HG02623 (cell line): ENCODE data around the gene GNB1.
"Not testable (repeated sequence)": the region's sequence is repeated elsewhere in the genome, so short reads cannot be mapped to it uniquely, and the experiment has no call there.

Source experiments
- ATAC-seq: cut with Tn5 transposase; IDR thresholded peaks from one replicate; pipeline ENCODE4 v1.9.1; 2021; ENCODE audit warnings: moderate library complexity; ENCODE audit not compliant: unreplicated experiment

GNB1 gene

GRCh38 chr1:1861761-1862310 lies 29.1 kb downstream of the GNB1 start:
- ATAC-seq: not testable (repeated sequence)

DNA sequence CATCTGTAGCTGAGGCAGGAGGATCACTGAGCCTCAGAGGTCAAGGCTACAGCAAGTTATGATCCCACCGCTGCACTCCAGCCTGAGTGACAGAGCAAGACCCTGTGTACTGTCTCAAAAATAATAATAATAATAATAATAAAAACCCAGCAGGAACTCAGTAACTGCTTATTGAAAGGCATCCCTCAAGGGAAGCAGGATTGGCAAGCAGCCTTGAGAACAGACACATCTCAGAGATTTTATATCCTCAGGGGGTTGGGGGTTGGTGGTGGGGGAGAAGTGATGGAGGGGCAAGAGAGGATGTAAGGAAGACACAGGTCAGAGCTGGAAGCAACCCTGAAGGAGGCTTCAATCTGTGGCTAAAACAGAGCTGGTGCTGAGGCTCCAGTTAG lies 29.6 kb downstream of the GNB1 start:
- no peak for ATAC-seq

GRCh38 chr1:1859970-1860697 lies 30.8 kb downstream of the GNB1 start:
- ATAC-seq: not testable (repeated sequence)

DNA sequence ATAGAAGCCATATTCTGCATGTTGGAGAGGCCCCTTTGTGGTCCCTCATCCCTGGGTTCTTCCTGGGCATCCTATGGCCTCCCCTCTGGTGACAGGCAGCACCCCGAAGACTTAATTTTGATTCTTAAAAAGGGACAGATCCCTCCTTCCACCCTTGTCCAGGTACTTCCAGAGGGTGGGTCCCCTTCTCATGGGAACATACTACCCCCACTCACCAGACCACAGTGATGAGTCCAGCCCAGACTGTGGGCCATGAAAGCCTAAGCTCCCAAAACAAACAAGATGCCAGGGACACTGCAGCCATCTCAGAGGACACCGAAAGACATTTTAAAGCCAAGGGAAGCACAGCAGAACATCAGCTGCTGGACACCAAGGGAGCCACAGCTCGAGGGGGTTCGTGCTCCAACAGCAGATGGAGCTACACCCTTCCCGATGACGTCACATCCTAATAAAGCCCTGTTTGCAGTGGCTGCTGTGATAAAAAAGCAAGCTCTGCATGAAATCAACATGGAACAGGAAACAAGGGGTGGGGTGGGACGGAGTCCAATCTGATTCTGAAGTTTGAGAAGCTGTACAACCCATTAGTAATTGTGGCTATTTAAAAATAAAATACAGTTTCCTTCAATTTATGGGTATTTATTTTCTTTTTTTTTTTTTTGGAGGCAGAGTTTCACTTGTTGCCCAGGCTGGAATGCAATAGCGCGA lies 32.4 kb downstream of the GNB1 start:
- ATAC-seq: no peak

- no peak for ATAC-seq
These were observed 33.7 kb downstream of the GNB1 start for GRCh38 chr1:1857096-1857703.

DNA sequence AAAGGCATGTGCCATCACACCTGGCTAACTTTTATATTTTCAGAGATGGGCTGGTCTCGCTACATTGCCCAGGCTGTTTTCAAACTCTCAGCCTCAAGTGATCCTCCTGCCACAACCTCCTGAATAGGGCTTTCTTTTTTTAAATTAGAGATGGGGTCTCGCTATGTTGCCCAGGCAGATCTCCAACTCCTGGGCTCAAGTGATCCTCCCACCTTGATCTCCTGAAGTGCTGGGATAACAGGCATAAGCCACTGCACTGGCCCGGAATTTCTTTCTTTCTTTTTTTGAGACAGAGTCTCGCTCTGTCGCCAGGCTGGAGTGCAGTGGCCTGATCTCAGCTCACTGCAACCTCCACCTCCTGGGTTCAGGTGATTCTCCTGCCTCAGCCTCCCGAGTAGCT lies 34.7 kb downstream of the GNB1 start:
- ATAC-seq: not testable (repeated sequence)

DNA sequence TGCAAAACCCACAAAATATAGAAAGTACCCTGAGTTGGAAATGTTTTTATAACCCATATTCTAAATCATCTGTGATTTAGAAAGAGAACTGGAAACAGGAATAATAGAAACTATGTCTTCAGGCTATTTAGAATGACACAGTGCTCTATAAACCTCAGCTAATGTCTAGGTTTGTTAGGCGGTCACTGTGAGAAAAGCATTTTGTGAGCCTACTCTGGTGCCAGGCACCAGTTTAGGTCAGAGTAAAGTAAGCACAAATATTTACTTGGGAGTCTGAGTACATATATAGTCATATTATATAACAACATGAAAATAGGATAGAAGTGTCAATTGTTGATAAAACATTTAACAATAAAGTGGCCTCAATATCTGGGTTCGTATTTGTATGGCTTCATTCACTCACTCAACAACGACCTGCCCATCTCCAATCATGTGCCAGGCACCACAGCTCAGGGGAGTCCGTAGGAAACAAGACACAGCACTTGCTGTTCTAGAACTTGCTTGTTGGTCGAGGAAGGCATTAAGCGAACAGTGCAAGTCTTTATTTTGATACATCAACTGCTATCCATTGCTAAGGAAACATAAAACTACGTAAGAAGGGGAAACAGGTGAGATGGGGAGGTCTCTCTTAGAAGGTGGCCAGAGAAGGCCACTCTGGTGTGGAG lies 37.2 kb downstream of the GNB1 start:
- no peak for ATAC-seq

GRCh38 chr1:1852619-1853414 lies 38.1 kb downstream of the GNB1 start:
- ATAC-seq: no peak

- no peak for ATAC-seq
These were observed 43.0 kb downstream of the GNB1 start for GRCh38 chr1:1847890-1848289.

GRCh38 chr1:1847061-1847850 lies 43.6 kb downstream of the GNB1 start:
- no peak for ATAC-seq

GRCh38 chr1:1846386-1846918 lies 44.4 kb downstream of the GNB1 start:
- no peak for ATAC-seq

GRCh38 chr1:1842360-1843146 lies 48.3 kb downstream of the GNB1 start:
- ATAC-seq: no peak

GRCh38 chr1:1841575-1841995 lies 49.3 kb downstream of the GNB1 start:
- ATAC-seq: no peak

GRCh38 chr1:1839311-1839965 lies 51.4 kb downstream of the GNB1 start:
- no peak for ATAC-seq

DNA sequence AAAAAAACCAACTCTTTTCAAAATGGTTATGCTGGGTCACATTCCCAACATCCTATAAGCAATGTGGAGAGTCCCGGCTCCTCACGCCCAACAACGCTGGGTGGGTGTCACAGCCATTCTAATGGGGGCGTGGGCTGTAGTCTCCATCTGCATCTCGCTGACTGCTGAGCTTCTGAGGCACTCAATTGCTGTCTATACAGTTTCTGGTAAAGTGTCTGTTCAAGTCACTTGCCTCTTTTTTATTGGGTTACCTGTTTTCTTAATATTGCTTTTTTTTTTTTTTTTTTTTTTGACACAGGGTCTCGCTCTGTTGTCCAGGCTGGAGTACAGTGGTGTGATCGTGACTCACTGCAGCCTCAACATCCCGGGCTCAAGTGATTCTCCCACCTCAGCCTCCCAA lies 54.8 kb downstream of the GNB1 start:
- ATAC-seq: no peak

DNA sequence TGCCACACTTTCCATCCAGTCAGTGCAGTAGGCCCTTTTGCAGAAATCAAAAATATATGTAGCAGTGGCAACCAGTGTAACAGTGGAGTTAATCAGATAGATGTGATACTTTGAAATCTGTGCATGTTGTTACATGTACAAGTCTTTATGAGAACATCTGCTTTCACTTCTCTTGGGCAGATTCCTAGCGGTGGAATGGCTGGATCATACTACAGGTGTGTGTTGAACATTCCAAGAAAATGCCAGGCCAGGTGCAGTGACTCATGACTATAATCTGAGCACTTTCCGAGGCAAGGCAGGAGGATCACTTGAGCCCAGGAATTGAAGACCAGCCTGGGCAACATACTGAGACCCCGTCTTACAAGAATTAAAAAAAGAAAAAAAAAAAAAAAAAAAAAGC lies 55.3 kb downstream of the GNB1 start:
- ATAC-seq: no peak

- ATAC-seq: no peak
These were observed 57.0 kb downstream of the GNB1 start for GRCh38 chr1:1833916-1834325.

GRCh38 chr1:1833456-1833855 lies 57.4 kb downstream of the GNB1 start:
- no peak for ATAC-seq
